Astrocyte (in vitro differentiated cells and primary cell): ENCODE measurements around the gene FSTL4.

Experiments used
- EZH2 ChIP-seq: IDR thresholded peaks from 2 replicates; pipeline ENCODE4 v1.6.1; 2012; ENCODE audit warnings: mild to moderate bottlenecking, low read length, inconsistent platforms; ENCODE audit not compliant: insufficient read depth
- TF ChIP-seq, protein P1 (sequence below): IDR thresholded peaks from 2 replicates; pipeline ENCODE4 v1.5.1; 2011; ENCODE audit warnings: low read depth, mild to moderate bottlenecking, inconsistent platforms, low read length, moderate library complexity; ENCODE audit not compliant: insufficient read depth

DNA sequence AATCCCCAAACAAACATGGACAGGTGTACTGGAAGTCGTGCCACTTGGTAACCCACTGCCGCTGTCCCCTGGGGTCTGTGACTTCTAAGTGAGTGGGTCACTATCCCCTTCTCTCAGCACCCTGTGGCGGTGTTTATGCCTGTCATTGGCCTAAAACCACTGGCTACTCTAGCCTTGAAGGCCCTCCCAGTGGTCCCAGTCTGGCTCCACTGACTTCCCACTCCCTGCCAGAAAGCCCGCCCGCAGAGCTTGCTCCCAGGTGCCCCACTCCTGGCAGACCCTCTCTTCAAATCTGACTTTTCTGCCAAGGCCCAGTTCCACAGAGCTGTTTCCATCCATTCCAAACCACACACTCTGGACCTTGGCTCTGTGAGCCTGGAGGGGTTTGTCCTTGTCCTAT is 286.0 kb downstream of the FSTL4 start:
- TF ChIP-seq, protein P1, sequence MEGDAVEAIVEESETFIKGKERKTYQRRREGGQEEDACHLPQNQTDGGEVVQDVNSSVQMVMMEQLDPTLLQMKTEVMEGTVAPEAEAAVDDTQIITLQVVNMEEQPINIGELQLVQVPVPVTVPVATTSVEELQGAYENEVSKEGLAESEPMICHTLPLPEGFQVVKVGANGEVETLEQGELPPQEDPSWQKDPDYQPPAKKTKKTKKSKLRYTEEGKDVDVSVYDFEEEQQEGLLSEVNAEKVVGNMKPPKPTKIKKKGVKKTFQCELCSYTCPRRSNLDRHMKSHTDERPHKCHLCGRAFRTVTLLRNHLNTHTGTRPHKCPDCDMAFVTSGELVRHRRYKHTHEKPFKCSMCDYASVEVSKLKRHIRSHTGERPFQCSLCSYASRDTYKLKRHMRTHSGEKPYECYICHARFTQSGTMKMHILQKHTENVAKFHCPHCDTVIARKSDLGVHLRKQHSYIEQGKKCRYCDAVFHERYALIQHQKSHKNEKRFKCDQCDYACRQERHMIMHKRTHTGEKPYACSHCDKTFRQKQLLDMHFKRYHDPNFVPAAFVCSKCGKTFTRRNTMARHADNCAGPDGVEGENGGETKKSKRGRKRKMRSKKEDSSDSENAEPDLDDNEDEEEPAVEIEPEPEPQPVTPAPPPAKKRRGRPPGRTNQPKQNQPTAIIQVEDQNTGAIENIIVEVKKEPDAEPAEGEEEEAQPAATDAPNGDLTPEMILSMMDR = no peak
- TF ChIP-seq EZH2 = no peak
